GM18868 (cell line): Measurements from ENCODE around the gene ATXN1.
"Not testable (repeated sequence)": the region's sequence is repeated elsewhere in the genome, so short reads cannot be mapped to it uniquely, and the experiment has no call there.

Source experiments
- ATAC-seq: cut with Tn5 transposase; IDR thresholded peaks from one replicate; pipeline ENCODE4 v1.9.1; 2021; ENCODE audit warnings: mild to moderate bottlenecking, moderate library complexity; ENCODE audit not compliant: unreplicated experiment

The ATXN1 gene

DNA sequence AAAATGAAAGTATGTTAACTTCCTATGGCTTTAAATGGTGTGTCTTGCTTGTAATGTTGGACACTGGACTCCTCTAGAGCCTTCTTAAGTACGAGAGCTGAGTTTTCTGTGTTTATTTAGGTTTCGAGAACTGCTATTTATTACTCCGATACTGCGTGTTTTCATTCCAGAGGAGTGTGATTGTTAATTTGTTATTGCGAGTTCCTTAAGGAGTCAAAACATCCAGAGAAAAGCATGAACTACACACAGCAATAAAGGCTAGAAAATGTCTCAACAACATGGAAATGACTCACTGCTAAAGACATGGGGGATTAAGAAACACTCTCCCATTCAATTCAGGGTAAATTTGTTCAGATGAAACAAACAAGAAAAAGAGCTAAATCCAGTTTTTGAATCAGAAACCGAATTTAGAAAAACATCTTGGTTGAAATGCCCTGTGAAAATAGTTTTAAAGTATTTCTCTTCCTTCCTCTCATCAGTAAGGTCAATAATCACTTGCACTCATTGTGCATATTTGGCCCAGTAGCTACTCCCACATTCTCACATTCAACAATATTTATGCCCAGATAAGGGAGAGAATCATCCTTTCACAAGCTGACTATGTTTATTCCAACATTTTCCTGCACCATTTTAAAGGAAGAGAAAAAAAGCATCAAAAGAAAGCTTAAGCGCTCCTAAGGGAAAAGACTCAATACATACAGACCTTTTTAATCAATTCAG, 36.0 kb downstream of the ATXN1 start:
- no peak for ATAC-seq

DNA sequence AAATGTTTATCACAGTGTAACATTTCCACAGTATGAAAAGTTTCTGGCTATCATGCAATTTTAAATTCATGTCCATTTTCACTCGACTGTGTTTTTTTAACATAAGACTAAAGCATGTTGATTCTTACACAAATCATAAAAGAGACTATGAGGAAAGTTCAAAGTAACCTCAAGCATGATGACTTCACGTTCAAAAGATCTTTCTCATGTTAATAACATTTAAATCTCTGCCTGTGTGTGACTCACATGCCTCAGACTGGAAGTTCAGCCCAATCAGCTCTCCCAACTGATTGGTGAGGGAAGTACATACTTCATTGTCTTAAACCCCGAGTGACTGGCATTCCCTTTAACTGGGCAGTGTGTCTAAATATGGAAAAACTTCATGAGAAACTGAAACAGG, 37.4 kb downstream of the ATXN1 start:
- no peak for ATAC-seq

GRCh38 chr6:16723402-16723801, 37.9 kb downstream of the ATXN1 start:
- ATAC-seq = no peak

DNA sequence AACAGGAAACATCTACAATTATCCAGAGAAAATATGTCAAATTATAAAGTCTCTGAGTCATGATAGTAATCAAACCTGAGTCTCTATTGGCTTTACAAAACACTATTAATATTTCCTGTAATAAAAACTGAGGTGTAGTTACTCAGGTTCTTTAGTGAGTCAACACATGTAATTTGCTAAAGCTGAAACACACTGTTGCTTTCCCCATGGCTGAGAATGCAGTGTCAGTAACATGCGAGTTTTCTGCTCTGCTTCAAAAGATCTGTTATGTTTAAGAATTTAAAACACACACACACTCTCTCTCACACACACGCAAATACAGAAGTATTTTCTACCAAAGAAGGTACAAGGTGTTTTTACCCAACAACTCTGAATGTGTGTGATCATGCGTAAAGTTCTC, 38.6 kb downstream of the ATXN1 start:
- no peak for ATAC-seq

DNA sequence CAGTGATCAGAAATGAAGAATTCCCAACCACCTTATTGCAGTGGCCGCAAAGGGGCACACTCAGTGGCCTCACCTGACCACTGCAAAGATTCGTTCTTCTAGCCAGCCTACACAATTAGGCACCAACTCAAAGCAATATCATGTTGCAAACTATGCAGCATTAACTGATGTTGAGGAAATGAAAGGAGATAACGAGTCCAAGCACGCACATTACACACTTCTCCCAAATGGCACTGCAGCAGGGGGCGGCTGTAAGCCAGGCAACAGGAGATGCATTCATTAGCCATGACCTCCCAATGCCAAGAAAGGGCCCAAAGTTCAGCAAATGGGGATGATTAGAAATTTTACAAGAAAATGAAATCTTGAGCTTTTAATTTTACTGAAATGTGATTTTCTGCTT, 39.3 kb downstream of the ATXN1 start:
- no peak for ATAC-seq

DNA sequence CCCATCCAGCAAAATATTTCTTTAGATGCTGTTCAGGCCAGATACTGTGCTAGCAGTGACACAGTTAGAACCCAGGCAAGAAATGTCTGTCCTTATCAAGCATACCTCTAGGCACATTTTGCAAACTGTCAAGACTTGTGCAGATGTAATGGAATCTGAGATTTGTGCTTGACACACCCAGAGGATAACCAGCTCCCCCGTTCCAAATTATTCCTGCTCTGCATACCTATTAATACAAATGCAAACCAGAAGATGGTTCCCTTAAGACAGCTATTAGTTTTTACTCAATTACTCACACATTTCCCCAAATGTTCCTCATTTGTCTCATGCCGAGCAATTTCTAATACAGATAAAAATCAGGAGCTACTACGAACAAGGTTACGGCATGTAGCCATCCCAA, 40.4 kb downstream of the ATXN1 start:
- ATAC-seq = no peak

- ATAC-seq = no peak
These were observed 41.8 kb downstream of the ATXN1 start for GRCh38 chr6:16719488-16719887.

- ATAC-seq = no peak
These were observed 42.9 kb downstream of the ATXN1 start for GRCh38 chr6:16718356-16718755.

- ATAC-seq = no peak
These were observed 43.9 kb downstream of the ATXN1 start for GRCh38 chr6:16717275-16717942.

DNA sequence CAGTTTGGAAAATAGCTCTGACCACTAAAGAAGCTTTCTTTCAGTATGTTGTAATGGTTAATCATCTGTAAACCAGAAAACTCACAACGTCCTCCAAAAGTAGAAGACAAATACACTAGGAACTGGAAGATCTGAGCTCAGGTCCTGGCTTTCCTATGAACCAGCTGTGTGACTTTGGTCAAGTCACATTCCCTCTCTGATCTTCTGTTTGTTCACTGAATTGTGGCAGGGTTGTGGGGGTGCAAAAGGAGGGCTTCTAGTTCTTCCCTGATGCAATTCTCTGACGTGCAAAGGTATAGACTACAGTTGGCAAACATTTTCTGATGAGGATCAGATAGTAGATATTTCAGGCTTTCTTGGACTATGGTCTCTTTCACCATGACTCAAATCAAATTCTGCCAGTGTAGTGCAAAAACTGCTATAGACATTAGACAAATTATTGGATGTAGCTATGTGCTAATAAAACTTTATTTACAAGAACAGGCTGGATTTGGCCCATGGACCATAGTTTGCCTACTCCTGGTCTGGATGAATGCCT, 44.9 kb downstream of the ATXN1 start:
- no peak for ATAC-seq

GRCh38 chr6:16713597-16713996, 47.7 kb downstream of the ATXN1 start:
- ATAC-seq = no peak

GRCh38 chr6:16712931-16713484, 48.3 kb downstream of the ATXN1 start:
- peak; percentile 50 for ATAC-seq

- ATAC-seq = peak; percentile 75
These were observed 48.9 kb downstream of the ATXN1 start for GRCh38 chr6:16712255-16712930.

GRCh38 chr6:16711546-16712254, 49.6 kb downstream of the ATXN1 start:
- no peak for ATAC-seq

- ATAC-seq = no peak
These were observed 54.1 kb downstream of the ATXN1 start for GRCh38 chr6:16706911-16707783.

- not testable (repeated sequence) for ATAC-seq
These were observed 54.8 kb downstream of the ATXN1 start for GRCh38 chr6:16706491-16706890.

GRCh38 chr6:16706029-16706428, 55.2 kb downstream of the ATXN1 start:
- ATAC-seq = no peak

- no peak for ATAC-seq
These were observed 55.9 kb downstream of the ATXN1 start for GRCh38 chr6:16705081-16705993.
